ENCODE measurements around the gene CBX4. TPM values are rescaled to one million over a fixed set of nuclear protein-coding genes. Genes with fewer than 3 reads are reported as not detected.

The CBX4 gene
- total and polyA plus RNA-seq, 2 experiments from 2014 or later = 1.4 to 4.6 TPM

DNA sequence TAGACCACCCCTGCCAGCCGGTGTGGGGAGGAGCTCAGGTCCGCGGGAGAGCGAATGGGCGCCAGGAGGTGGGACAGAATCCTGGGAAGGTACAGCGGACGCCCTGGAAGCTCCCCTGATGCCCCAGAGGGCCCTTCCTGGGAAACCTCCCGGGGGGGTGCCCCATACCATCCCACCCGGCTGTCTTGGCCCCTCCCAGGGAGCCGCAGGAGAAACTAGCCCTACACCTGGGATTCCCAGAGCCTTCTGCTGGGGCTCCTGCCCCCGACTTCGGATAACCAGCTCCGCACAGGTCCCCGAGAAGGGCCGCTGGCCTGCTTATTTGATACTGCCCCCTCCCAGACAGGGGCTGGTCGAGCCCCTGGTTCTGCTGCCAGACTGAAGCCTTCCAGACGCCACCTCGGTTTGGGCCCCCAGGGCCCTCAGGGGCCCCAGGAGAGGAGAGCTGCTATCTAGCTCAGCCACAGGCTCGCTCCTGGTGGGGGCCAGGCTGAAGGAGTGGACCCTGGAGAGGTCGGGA lies 3.0 kb upstream of the CBX4 start (continued):
- TF ChIP-seq, protein P1, sequence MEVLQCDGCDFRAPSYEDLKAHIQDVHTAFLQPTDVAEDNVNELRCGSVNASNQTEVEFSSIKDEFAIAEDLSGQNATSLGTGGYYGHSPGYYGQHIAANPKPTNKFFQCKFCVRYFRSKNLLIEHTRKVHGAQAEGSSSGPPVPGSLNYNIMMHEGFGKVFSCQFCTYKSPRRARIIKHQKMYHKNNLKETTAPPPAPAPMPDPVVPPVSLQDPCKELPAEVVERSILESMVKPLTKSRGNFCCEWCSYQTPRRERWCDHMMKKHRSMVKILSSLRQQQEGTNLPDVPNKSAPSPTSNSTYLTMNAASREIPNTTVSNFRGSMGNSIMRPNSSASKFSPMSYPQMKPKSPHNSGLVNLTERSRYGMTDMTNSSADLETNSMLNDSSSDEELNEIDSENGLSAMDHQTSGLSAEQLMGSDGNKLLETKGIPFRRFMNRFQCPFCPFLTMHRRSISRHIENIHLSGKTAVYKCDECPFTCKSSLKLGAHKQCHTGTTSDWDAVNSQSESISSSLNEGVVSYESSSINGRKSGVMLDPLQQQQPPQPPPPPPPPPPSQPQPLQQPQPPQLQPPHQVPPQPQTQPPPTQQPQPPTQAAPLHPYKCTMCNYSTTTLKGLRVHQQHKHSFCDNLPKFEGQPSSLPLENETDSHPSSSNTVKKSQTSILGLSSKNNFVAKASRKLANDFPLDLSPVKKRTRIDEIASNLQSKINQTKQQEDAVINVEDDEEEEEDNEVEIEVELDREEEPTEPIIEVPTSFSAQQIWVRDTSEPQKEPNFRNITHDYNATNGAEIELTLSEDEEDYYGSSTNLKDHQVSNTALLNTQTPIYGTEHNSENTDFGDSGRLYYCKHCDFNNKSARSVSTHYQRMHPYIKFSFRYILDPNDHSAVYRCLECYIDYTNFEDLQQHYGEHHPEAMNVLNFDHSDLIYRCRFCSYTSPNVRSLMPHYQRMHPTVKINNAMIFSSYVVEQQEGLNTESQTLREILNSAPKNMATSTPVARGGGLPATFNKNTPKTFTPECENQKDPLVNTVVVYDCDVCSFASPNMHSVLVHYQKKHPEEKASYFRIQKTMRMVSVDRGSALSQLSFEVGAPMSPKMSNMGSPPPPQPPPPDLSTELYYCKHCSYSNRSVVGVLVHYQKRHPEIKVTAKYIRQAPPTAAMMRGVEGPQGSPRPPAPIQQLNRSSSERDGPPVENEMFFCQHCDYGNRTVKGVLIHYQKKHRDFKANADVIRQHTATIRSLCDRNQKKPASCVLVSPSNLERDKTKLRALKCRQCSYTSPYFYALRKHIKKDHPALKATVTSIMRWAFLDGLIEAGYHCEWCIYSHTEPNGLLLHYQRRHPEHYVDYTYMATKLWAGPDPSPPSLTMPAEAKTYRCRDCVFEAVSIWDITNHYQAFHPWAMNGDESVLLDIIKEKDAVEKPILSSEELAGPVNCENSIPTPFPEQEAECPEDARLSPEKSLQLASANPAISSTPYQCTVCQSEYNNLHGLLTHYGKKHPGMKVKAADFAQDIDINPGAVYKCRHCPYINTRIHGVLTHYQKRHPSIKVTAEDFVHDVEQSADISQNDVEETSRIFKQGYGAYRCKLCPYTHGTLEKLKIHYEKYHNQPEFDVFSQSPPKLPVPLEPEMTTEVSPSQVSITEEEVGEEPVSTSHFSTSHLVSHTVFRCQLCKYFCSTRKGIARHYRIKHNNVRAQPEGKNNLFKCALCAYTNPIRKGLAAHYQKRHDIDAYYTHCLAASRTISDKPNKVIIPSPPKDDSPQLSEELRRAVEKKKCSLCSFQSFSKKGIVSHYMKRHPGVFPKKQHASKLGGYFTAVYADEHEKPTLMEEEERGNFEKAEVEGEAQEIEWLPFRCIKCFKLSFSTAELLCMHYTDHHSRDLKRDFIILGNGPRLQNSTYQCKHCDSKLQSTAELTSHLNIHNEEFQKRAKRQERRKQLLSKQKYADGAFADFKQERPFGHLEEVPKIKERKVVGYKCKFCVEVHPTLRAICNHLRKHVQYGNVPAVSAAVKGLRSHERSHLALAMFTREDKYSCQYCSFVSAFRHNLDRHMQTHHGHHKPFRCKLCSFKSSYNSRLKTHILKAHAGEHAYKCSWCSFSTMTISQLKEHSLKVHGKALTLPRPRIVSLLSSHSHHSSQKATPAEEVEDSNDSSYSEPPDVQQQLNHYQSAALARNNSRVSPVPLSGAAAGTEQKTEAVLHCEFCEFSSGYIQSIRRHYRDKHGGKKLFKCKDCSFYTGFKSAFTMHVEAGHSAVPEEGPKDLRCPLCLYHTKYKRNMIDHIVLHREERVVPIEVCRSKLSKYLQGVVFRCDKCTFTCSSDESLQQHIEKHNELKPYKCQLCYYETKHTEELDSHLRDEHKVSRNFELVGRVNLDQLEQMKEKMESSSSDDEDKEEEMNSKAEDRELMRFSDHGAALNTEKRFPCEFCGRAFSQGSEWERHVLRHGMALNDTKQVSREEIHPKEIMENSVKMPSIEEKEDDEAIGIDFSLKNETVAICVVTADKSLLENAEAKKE (CRISPR knock-in tag; IDR thresholded peaks at IDR 0.05) = no peak
- no peak for TF ChIP-seq EZH2phosphoT487 (IDR thresholded peaks at IDR 0.05; ENCODE audit: unreplicated experiment)
- no peak for TF ChIP-seq CREB1 (CRISPR knock-in tag; IDR thresholded peaks at IDR 0.05; ENCODE audit: low read depth)
- TF ChIP-seq POLR2AphosphoS5 (IDR thresholded peaks at IDR 0.05; ENCODE audit: low read depth) = no peak
- TF ChIP-seq NANOG (IDR thresholded peaks at IDR 0.05; ENCODE audit: borderline replicate concordance) = no peak
- TF ChIP-seq ZNF331 (CRISPR knock-in tag; IDR thresholded peaks at IDR 0.05; ENCODE audit: low read depth) = no peak
- TF ChIP-seq, protein P2, sequence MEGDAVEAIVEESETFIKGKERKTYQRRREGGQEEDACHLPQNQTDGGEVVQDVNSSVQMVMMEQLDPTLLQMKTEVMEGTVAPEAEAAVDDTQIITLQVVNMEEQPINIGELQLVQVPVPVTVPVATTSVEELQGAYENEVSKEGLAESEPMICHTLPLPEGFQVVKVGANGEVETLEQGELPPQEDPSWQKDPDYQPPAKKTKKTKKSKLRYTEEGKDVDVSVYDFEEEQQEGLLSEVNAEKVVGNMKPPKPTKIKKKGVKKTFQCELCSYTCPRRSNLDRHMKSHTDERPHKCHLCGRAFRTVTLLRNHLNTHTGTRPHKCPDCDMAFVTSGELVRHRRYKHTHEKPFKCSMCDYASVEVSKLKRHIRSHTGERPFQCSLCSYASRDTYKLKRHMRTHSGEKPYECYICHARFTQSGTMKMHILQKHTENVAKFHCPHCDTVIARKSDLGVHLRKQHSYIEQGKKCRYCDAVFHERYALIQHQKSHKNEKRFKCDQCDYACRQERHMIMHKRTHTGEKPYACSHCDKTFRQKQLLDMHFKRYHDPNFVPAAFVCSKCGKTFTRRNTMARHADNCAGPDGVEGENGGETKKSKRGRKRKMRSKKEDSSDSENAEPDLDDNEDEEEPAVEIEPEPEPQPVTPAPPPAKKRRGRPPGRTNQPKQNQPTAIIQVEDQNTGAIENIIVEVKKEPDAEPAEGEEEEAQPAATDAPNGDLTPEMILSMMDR (conservative IDR thresholded peaks at IDR 0.05; ENCODE audit: low read depth in 2 of 2) = no peak
- no peak for TF ChIP-seq ZNF114 (CRISPR knock-in tag; IDR thresholded peaks at IDR 0.05)
- TF ChIP-seq, protein P3, sequence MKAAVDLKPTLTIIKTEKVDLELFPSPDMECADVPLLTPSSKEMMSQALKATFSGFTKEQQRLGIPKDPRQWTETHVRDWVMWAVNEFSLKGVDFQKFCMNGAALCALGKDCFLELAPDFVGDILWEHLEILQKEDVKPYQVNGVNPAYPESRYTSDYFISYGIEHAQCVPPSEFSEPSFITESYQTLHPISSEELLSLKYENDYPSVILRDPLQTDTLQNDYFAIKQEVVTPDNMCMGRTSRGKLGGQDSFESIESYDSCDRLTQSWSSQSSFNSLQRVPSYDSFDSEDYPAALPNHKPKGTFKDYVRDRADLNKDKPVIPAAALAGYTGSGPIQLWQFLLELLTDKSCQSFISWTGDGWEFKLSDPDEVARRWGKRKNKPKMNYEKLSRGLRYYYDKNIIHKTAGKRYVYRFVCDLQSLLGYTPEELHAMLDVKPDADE (IDR thresholded peaks at IDR 0.05) = no peak

Data from GM23338 (cell line).